ENCODE data around the gene TMEM259. TPM values are rescaled to one million over a fixed set of nuclear protein-coding genes. Genes with fewer than 3 reads are reported as not detected.

Gene TMEM259
- total RNA-seq, 1 donor from 2014 or later, result 210 TPM

DNA sequence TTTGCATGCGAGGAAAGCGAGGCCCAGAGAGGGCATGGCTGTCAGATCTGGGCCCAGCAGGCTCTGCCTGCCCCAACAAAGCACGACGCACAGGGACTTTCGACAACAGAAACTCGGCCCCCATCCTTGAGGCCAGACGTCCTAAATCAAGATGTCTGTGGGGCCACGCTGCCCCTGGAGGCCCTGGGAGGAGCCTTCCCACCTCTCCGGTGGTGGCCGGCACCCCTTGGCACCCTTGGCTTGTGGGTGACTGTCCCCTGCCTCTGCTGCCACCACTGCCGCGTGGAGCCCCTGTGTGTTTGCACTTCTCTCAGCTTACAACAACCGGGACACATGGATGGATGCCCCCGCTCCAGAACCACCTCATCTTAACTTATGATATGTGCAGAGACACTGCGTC is 32.4 kb downstream of the TMEM259 start:
- no peak for DNase-seq (ENCODE audit: low spot score)

- DNase-seq (ENCODE audit: low spot score), result no peak
These were observed 32.8 kb downstream of the TMEM259 start for GRCh38 chr19:988081-988480.

DNA sequence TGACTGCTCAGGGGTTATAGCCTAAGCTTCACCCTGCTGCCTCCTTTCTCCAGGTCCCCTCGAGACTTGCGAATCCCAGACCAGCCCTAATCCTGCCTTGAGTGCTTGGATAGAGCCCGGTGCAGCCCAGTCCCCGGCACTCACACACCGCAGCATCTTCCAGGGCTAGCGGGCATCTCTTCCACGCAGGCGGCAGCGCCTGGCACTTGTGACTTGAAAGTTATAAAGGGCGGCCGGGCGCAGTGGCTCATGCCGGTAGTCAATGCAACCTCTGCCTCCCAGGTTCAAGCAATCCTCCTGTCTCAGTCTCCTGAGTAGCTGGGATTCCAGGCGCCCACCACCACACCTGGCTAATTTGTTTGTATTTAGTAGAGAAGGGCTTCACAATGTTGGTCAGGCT is 34.8 kb downstream of the TMEM259 start:
- no peak for DNase-seq (ENCODE audit: low spot score)

DNA sequence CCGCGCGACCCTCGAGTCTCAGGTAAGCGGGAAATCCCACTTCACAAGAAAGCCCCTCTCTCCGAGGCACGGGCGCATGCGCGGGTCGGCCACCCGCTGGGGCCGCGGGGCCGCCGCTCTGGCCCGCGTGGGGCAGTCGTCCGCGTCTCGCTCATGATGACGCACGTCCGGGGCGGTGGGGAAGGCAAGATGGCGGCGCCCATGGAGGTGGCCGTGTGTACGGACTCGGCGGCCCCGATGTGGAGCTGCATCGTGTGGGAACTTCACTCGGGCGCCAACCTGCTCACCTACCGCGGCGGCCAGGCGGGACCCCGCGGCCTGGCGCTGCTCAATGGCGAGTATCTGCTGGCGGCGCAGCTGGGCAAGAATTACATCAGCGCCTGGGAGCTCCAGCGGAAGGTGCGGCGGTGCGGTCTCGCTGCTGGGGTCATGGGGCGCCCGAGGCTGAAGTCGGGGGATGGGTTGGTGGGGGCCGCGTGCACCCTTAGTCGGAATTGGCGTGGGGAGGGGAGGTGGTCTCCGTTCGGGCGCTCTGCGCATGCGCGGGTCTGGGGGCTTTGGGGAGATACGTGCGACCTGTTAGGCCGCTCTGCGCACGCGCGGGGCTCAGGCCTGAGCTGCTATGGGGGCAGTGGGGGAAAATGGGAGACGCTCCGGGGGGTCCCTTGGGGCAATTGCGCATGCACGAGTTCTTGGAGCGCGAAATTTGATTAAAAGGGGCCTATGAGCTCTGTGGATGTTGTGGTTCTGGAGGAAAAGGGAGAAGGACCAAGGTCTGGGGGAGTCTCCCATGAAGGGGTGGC is 36.6 kb downstream of the TMEM259 start, which contains the start of gene WDR18:
Gene WDR18, plus strand, starts transcription at position 181 of the 803 bp plus-strand sequence. Its CDS starts 9 bp downstream, at position 190.
- DNase-seq (ENCODE audit: low spot score), result peak; percentile 93

- peak; percentile 62 for DNase-seq (ENCODE audit: low spot score)
These were observed 38.3 kb downstream of the TMEM259 start for GRCh38 chr19:982567-983170.

GRCh38 chr19:980133-980998 is 40.6 kb downstream of the TMEM259 start:
- no peak for DNase-seq (ENCODE audit: low spot score)

DNA sequence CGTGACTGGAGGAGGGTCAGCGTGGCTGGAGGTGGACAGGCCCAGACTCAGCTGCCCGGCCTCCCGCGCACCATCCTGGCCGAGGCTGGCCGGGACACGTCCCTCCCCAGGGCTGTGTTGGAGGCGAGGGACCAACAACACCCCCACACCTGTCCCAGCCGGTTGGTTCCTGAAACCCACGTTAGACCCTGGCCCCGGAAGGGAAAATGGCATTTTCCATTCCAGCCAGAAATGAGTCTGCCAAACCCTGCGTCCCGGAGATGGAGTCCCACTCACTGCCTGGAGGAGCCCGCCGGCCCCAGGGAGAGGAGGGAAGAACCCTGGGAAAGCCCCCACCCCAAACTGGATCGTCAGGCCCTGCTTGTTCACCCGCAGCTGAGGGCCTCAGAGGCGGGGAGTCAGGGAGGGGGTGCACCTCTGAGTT is 41.6 kb downstream of the TMEM259 start:
- DNase-seq (ENCODE audit: low spot score), result no peak

- DNase-seq (ENCODE audit: low spot score), result no peak
These were observed 43.9 kb downstream of the TMEM259 start for GRCh38 chr19:977058-977464.

GRCh38 chr19:976476-976875 is 44.4 kb downstream of the TMEM259 start:
- no peak for DNase-seq (ENCODE audit: low spot score)

GRCh38 chr19:974564-975257 is 46.2 kb downstream of the TMEM259 start:
- DNase-seq (ENCODE audit: low spot score), result no peak

- no peak for DNase-seq (ENCODE audit: low spot score)
These were observed 47.0 kb downstream of the TMEM259 start for GRCh38 chr19:973726-974563.

- DNase-seq (ENCODE audit: low spot score), result no peak
These were observed 48.6 kb downstream of the TMEM259 start for GRCh38 chr19:972281-972680.

- no peak for DNase-seq (ENCODE audit: low spot score)
These were observed 49.1 kb downstream of the TMEM259 start for GRCh38 chr19:971795-972194.

GRCh38 chr19:970695-971094 is 50.2 kb downstream of the TMEM259 start:
- no peak for DNase-seq (ENCODE audit: low spot score)

DNA sequence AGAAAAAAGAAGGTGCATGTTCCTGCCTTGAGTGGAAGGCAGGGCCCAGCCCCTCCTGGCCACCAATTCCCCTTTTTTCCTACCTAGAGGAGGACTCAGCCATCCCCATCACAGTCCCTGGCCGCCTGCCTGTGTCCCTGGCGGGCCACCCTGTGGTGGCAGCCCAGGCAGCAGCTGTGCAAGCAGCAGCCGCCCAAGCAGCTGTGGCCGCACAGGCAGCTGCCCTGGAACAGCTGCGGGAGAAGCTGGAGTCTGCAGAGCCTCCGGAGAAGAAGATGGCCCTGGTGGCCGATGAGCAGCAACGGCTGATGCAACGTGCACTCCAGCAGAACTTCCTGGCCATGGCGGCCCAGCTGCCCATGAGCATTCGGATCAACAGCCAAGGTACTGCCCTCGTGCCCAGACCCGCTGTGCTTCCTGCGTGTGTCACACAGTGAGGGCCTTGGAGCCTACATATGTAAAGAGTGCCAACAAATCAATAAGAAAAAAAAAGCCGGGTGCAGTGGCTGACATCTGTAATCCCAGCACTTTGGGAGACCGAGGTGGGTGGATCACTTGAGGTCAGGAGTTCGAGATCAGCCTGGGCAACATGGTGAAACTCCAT is 54.3 kb downstream of the TMEM259 start:
- DNase-seq (ENCODE audit: low spot score), result no peak

DNA sequence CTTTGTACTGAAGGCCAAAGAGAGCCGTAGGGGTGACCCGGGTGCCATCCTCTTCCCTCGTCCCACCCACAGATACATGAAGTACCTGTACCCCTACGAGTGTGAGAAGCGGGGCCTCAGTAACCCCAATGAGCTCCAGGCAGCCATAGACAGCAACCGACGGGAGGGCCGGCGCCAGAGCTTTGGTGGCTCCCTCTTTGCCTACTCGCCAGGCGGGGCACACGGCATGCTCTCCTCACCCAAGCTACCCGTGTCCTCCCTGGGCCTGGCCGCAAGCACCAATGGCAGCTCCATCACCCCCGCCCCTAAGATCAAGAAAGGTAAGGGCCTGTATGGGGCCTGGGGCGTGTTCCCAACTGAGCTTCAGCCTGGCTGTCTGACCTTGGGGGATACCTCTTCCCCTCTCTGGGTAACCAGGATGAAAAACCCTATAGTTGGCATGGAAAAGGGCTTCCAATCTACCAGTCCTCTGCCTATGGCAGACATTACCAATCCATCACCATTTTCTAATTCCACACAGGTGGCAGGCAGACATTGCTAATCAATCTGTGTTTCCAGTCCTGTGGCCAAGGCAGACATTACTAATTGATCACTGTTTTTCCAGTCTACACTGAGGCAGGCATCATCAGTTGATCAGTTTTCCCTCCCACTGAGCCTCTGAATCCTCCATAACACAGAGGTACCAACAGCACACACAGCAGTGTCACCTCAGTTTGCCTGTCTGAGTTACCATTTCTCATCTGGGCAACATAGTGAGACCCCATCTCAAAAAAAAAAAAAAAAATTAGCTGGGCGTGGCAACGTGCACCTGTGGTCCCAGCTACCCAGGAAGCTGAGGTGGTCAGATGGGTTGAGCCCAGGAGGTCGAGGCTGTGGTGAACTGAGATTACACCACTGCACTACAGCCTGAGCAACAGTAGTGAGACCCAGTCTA is 55.9 kb downstream of the TMEM259 start:
- DNase-seq (ENCODE audit: low spot score), result no peak

DNA sequence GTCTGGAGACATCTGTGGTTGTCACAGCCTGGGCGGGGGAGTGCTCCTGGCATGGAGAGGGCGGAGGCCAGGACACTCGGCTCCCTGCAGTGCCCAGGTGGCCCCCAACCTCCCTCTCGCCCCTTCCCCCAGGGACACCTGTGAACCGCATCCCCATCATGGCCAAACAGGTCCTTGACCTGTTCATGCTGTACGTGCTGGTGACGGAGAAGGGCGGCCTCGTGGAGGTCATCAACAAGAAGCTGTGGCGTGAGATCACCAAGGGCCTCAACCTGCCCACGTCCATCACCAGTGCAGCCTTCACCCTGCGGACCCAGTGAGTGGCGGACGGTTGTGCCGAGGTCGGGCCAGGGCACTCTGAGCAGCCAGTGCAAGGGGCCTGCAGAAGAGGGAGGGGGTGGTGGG is 56.8 kb downstream of the TMEM259 start:
- no peak for DNase-seq (ENCODE audit: low spot score)

GRCh38 chr19:963486-963951 is 57.4 kb downstream of the TMEM259 start:
- no peak for DNase-seq (ENCODE audit: low spot score)
